ENCODE data around the gene GSDMA. TPM values are rescaled to one million over a fixed set of nuclear protein-coding genes. Genes with fewer than 3 reads are reported as not detected.
A peak's percentile ranks its signal among the peaks of the same experiment; 100 is the strongest.

Gene GSDMA
- total RNA-seq, 1 experiment from 2014 or later = not detected

DNA sequence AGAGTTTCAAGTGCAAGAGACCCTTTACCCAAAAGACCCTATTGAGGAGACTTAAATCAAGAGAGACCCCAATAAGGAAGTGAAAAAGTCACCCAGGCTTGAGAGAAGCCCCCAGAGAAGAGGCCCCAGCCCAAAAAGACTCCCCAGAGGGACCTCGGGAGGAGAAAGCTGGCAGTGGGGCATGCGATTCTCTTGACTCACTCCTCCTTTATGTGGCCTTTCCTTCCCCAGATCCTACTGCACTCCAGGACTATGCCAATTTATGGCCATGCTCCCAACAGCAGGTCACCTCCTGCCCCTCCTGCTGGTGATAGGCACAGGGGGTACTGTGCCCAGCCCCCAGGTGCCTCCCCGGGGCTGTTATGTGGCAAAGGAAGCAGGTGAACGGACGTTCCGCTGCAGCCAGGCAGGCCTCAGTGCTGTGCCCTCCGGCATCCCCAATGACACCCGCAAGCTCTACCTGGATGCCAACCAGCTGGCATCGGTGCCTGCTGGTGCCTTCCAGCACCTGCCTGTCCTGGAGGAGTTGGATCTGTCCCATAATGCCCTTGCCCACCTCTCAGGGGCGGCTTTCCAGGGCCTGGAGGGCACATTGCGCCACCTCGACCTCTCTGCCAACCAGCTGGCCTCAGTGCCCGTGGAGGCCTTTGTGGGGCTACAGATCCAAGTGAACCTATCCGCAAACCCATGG is 19.0 kb upstream of the GSDMA start:
- Histone ChIP-seq H3K56ac (ENCODE audit: insufficient read length, low read depth, low read length) (no peak overlapping the region), H3K79me1 (ENCODE audit: insufficient read depth, low read depth, low read length, poor library complexity, severe bottlenecking) (no peaks in the 10 kb centered on the region), H2AK5ac (ENCODE audit: insufficient read length, low read length) (no peak overlapping the region), H3K23ac (ENCODE audit: insufficient read length, low read depth, low read length) (no peak overlapping the region), H3K9ac (ENCODE audit: extremely low read depth, insufficient read length, low read length) (no peak overlapping the region), H4K20me1 (ENCODE audit: control insufficient read depth, insufficient read depth, insufficient read length) (no peaks in the 10 kb centered on the region), H3K4me2 (ENCODE audit: insufficient read depth, insufficient read length, low read length) (no peak overlapping the region), H2BK120ac (ENCODE audit: low read depth, low read length, poor library complexity, severe bottlenecking) (no peak overlapping the region), H3K23me2 (ENCODE audit: insufficient read length, low read depth, low read length, poor library complexity, severe bottlenecking) (no peaks in the 10 kb centered on the region), H3K79me2 (ENCODE audit: insufficient read depth, low read length) (no peaks in the 10 kb centered on the region), H3K18ac (ENCODE audit: insufficient read length, low read depth, low read length) (no peak overlapping the region), H2BK12ac (ENCODE audit: insufficient read length, low read depth, low read length) (no peak overlapping the region), H2AFZ (ENCODE audit: low read length) (no peak overlapping the region), H3T11ph (ENCODE audit: low read length) (no peak overlapping the region), H2BK15ac (ENCODE audit: low read depth, low read length) (no peak overlapping the region), H2BK5ac (ENCODE audit: insufficient read length, low read length) (no peak overlapping the region), H3K4me1 (ENCODE audit: insufficient read depth, low read length) (no peaks in the 10 kb centered on the region; the same call in 1 of the 2 replicates), H3K9me3 (ENCODE audit: control insufficient read depth, low read depth, low read length) (no peaks in the 10 kb centered on the region), H2BK20ac (ENCODE audit: low read depth, low read length, poor library complexity, severe bottlenecking) (no peak overlapping the region), H3K27ac (ENCODE audit: insufficient read length, low read depth, low read length) (no peak overlapping the region), H4K5ac (ENCODE audit: insufficient read length, low read depth, low read length) (no peak overlapping the region), H4K8ac (replicated peaks; ENCODE audit: insufficient read length, low read depth, low read length) (no peak overlapping the region), H3K14ac (ENCODE audit: insufficient read depth, low read length) (no peak overlapping the region), H3K27me3 (ENCODE audit: insufficient read depth, low read length) (no peaks in the 10 kb centered on the region), H3K4ac (ENCODE audit: low read depth, low read length) (no peak overlapping the region), H4K91ac (ENCODE audit: insufficient read length, low read depth, low read length) (no peak overlapping the region)
- TF ChIP-seq, protein P1, sequence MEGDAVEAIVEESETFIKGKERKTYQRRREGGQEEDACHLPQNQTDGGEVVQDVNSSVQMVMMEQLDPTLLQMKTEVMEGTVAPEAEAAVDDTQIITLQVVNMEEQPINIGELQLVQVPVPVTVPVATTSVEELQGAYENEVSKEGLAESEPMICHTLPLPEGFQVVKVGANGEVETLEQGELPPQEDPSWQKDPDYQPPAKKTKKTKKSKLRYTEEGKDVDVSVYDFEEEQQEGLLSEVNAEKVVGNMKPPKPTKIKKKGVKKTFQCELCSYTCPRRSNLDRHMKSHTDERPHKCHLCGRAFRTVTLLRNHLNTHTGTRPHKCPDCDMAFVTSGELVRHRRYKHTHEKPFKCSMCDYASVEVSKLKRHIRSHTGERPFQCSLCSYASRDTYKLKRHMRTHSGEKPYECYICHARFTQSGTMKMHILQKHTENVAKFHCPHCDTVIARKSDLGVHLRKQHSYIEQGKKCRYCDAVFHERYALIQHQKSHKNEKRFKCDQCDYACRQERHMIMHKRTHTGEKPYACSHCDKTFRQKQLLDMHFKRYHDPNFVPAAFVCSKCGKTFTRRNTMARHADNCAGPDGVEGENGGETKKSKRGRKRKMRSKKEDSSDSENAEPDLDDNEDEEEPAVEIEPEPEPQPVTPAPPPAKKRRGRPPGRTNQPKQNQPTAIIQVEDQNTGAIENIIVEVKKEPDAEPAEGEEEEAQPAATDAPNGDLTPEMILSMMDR (conservative IDR thresholded peaks at IDR 0.05) = no peak
- WGBS (ENCODE audit: extremely low coverage, insufficient read length, low lambda C conversion rate) = no CpG with 5 or more reads among the region's 14 CpGs
- peaks cover 7 to 24% of the 10 kb centered on the region in 2 experiments for H3K4me1 Mint-ChIP-seq
- no peak overlapping the region for H3K4me3 Mint-ChIP-seq
- H3K27ac Mint-ChIP-seq = peak overlapping the region in 1 of 3 experiments; percentile 72; a peak in 1 of 7 replicates
- no peaks in the 10 kb centered on the region for H3K9me3 Mint-ChIP-seq
- H3K27me3 Mint-ChIP-seq (ENCODE audit: low read depth) = peaks cover 11% of the 10 kb centered on the region
- DNase-seq = no peak
- no peaks in the 10 kb centered on the region for H3K36me3 Mint-ChIP-seq (ENCODE audit: insufficient read depth in 1 of 3, low read depth in 3 of 3)

All from H9 (cell line).